Astrocyte of the spinal cord (primary cell): ENCODE results near the gene COX14.
"Not testable (repeated sequence)": the region's sequence is repeated elsewhere in the genome, so short reads cannot be mapped to it uniquely, and the experiment has no call there.

Source experiments
- DNase-seq: peaks from one replicate; pipeline ENCODE4 v3.0.0; 2011; ENCODE audit warnings: low read depth, low spot score
- H3K4me3 ChIP-seq: 2 replicates; pipeline ENCODE4 v1.5.1; 2011; ENCODE audit warnings: low read depth, mild to moderate bottlenecking, low read length, moderate library complexity
- CTCF ChIP-seq: IDR thresholded peaks from 2 replicates; pipeline ENCODE4 v1.5.1; 2012; ENCODE audit warnings: low read depth, mild to moderate bottlenecking, low read length, inconsistent platforms
- in situ Hi-C: cut with HindIII; loops from 2 replicates; pipeline ENCODE4 v1.10.0; 2017; ENCODE audit warnings: low sequenced_read_pairs

Gene COX14

DNA sequence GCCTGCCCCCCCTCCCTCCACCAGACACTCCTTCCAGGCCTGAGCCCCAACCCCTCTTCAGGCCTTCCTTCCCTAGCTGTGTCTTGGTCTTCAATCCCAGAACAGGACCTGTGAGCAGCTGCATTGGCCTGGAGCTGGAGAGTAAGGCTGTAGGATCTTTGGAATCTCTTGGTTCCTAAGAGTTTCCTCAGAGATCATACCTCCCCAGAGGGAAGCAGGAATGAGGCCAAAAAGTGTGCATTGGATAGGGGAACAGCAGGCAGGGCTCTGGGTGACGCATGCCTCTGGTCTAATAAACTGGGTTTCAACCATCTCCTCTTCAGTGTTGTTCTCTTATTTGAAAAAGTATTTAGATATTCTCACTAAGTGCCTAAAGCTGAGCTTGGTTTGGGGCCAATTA, 28.7 kb upstream of the COX14 start:
- no peak for TF ChIP-seq CTCF
- H3K4me3 ChIP-seq, result no peak overlapping the region
- no peak for DNase-seq
- in situ Hi-C loops, result no loop called here

DNA sequence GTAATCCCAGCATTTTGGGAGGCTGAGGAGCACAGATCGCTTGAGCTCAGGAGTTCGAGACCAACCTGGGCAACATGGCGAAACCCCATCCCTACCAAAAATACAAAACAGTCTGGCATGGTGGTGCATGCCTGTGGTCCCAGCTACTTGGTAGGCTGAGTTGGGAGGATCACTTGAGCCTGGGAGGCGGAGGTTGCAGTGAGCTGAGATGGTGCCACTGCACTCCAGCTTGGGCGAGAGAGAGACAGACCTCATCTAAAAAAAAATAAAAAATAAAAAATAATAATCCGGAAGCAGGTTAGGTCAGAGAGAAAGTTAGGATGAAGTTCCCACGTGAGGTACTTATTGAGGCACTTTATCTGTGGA, 27.6 kb upstream of the COX14 start:
- in situ Hi-C loops, DNase-seq: not testable (repeated sequence)
- H3K4me3 ChIP-seq, result peak overlapping the region; percentile 88

- TF ChIP-seq CTCF, result peak; percentile 75
- peak within 1 kb of the TSS; percentile 88 for H3K4me3 ChIP-seq
- peak; percentile 95 for DNase-seq
- in situ Hi-C loops, result no loop called here
Observed at GRCh38 chr12:50084775-50085614, 27.0 kb upstream of the COX14 start, which contains the start of gene SMARCD1. SMARCD1 (plus strand) TSS chr12:50085342; CDS start chr12:50085370, 28 bp downstream.

DNA sequence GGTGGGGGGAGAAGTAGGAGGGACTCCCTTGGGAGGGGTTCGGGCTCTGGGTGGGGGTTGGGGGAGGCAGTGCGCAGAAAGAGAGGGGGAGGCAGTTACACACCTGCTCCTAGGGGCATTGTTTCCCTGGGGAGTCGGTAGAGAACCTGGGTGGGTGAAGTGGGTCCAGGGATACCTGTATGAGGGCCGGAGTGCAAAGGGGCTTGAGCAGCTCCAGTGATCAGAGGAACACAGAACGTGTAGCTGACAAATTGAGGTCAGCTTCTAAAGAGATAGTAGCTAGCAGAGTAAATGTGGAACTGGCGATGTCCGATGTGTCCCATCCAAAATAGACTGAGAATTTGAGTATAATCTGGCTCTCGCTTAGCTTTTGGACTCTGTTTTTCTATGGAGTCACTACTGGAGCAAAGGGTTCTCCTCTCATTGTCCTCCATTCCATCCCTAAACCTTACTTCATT, 26.4 kb upstream of the COX14 start:
- no peak for DNase-seq
- peak overlapping the region; percentile 88 for H3K4me3 ChIP-seq
- no peak for TF ChIP-seq CTCF
- in situ Hi-C loops, result no loop called here

GRCh38 chr12:50086148-50086547, 25.9 kb upstream of the COX14 start:
- no peak for TF ChIP-seq CTCF
- peak overlapping the region; percentile 88 for H3K4me3 ChIP-seq
- DNase-seq, result no peak
- in situ Hi-C loops, result no loop called here

DNA sequence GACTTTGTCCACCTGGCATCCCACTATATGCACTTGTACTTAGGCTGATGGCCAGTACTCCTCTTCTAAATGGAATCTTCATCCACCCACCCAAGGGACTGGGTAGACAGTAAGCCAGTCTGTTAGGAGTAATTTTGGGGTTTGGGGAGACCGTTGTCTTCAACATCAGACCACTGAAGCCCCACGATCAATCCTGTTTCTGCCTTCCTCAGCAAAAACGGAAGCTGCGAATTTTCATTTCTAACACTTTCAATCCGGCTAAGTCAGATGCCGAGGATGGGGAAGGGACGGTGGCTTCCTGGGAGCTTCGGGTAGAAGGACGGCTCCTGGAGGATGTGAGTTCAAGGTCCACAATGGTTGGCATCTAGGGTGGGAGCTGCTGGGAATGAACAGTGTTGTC, 24.9 kb upstream of the COX14 start:
- no peak for TF ChIP-seq CTCF
- H3K4me3 ChIP-seq, result no peak overlapping the region
- in situ Hi-C loops, result no loop called here
- no peak for DNase-seq

- H3K4me3 ChIP-seq, result no peak overlapping the region
- TF ChIP-seq CTCF, result no peak
- DNase-seq, result peak; percentile 61
- in situ Hi-C loops, result no loop called here
Observed at GRCh38 chr12:50087995-50088394, 24.0 kb upstream of the COX14 start.
